GM19099 (cell line): Measurements from ENCODE around the gene CAMSAP2.

ENCODE experiments used
- POLR2A ChIP-seq: IDR thresholded peaks from 3 replicates; pipeline ENCODE4 v1.6.1; 2011; ENCODE audit warnings: low read depth; ENCODE audit not compliant: insufficient read length; ENCODE audit errors: extremely low read depth

Gene CAMSAP2

DNA sequence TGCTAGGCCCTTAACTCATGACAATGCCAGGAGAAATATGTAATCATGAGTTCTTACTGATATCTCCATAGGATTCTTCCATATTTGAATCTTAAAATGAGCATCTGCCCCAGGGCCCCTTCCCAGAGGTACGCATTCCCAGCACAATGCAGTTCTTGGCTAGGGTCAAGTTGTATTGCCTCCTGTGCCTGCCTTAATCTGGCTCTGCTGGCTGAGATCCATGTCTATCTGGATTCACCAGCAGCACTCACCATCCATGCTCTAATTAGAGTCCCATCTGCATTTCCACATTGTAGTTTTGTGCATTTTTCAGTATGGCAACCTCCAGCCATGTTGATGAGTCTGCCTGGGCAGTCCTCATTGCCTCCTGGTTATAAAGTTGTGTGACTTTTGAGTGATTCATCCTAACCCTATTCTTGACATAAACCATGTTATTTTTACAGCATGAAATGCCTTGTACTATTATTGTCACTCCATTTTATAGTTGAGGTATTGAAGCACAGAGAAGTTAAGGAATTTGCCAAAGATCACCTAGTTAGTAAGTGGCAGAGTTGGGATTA lies 55.9 kb downstream of the CAMSAP2 start:
- no peak for TF ChIP-seq POLR2A

DNA sequence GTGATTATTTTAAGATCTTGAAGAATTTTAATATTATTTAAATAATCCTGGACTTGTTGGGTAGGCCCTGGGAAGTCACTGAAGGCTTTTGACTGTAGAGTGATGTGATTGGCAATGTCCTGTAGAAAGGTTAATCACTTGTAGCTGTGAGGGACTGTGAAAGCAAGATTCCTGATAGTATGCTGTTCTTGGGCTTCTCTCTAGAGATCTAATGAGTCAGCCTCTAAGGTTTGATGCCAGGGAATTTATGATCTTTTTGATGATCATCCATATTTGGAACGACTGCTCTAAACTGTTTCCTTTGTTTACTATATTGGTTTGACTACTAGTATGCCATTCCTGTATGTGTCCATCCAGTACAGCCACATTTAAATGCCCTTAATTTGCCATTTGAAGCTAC lies 56.5 kb downstream of the CAMSAP2 start:
- no peak for TF ChIP-seq POLR2A

DNA sequence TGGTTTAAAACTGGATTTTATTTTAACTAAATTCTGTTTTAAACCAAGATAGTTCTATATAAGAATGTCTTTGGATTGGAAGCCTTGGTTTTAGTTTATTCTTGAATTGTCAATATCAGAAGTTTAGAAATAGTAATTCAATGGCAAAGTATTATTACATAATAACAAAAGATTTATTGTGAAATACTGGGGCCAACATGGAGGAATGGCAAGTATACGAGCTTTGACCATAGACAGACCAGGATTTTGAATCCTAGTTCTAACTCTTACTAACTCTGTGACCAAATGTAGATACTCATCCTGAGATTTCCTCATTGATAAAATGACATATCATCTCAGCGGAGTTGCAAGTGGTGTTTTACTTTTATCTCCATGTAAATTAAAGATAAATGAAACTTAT lies 63.3 kb downstream of the CAMSAP2 start:
- TF ChIP-seq POLR2A = no peak

GRCh38 chr1:200802865-200803512 lies 64.3 kb downstream of the CAMSAP2 start:
- no peak for TF ChIP-seq POLR2A

- no peak for TF ChIP-seq POLR2A
Observed at GRCh38 chr1:200805719-200806118, 67.0 kb downstream of the CAMSAP2 start.

- TF ChIP-seq POLR2A = no peak
Observed at GRCh38 chr1:200808846-200809245, 70.2 kb downstream of the CAMSAP2 start.

GRCh38 chr1:200811704-200812103 lies 73.0 kb downstream of the CAMSAP2 start:
- no peak for TF ChIP-seq POLR2A

DNA sequence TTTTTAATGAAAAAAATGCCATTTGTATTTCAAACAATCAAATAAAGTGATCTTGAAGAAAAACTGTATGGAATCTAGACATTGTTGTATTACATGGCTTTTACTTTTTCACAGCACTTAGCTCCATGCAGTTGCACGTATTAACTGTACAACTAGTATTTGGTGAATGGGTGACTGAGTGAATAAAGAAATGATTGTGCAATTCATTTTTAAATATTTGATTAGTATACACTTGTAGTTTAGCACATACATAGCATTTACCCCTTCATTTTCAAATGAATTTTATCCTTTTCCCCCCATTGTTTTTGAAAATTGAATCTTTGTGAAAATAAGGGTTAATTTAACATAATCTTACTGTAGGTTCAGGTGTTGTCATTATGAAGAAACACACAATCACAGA lies 79.6 kb downstream of the CAMSAP2 start:
- TF ChIP-seq POLR2A = no peak

- no peak for TF ChIP-seq POLR2A
Observed at GRCh38 chr1:200819726-200820125, 81.0 kb downstream of the CAMSAP2 start.

GRCh38 chr1:200831091-200831490 lies 92.4 kb downstream of the CAMSAP2 start:
- TF ChIP-seq POLR2A = no peak

DNA sequence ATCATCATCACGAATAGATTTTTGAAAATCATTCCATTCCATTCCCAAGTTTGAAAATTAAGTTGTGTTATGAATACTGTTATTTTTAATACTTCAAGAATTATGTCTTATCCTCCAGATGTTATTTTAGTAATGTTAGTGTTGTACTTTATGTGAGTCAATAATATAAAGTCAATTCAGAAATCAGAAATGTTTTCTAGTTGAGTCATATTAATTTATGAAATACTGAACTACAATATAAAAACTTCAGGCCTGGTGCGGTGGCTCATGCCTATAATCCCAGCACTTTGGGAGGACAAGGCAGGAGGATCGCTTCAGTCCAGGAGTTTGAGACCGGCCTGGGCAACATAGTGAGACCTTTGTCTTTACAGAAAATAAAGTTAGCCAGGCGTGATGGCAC lies 95.7 kb downstream of the CAMSAP2 start:
- no peak for TF ChIP-seq POLR2A

DNA sequence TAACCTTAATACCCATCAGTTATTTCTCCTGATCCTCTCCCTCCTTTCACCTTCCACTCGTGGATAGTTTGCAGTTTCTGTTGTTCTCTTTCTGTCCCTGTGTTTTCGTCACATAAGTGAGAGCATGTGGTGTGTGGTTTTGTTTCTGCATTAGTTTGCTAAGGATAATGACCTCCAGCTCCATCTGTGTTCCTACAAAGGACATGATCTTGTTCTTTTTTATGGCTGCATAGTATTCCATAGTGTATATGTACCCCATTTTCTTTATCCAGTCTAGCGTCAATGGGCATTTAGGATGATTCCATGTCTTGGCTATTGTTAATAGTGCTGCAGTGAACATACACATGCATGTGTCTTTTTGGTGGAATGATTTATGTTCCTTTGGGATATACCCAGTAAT lies 97.5 kb downstream of the CAMSAP2 start:
- TF ChIP-seq POLR2A = no peak

DNA sequence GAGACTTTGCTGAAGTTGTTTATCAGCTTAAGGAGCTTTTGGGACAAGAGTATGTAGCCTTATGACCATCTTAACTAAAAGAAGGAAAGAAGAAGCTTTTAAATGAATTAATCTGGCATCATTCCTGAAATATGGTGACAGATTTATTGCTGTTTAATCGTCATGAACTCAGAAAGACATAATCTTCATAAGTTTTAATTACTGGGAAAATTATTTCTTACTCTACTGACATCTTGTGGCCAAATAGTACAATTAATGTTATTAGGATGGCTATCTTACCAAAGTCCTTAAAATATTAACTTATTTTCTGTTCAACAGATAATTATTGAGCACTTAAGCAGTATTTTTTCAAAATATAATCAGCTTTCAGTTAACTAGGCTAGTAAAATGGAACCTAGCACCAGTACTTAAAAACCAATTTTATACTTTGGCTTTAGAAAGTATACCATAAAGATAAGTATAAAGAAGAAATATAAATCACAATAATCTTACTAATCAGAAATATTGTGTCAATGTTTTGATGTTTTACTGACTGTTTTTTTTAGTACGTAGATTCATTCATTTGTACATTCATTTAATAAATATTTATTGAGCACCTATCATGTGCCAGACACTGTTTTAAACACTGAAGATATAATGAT lies 99.4 kb downstream of the CAMSAP2 start:
- no peak for TF ChIP-seq POLR2A

- TF ChIP-seq POLR2A = no peak
Observed at GRCh38 chr1:200838676-200839445, 100.2 kb downstream of the CAMSAP2 start.

GRCh38 chr1:200845360-200845759 lies 106.7 kb downstream of the CAMSAP2 start:
- no peak for TF ChIP-seq POLR2A

GRCh38 chr1:200846398-200846797 lies 107.7 kb downstream of the CAMSAP2 start:
- TF ChIP-seq POLR2A = no peak
